IPS-15b (cell line): ENCODE measurements around the gene BPIFB6.

Source experiments
- H3K27me3 ChIP-seq: one replicate; pipeline ENCODE4 v1.6.1; 2013; ENCODE audit warnings: low read length; ENCODE audit not compliant: control insufficient read depth, insufficient read depth
- H3K36me3 ChIP-seq: one replicate; pipeline ENCODE4 v1.6.1; 2013; ENCODE audit warnings: low read length; ENCODE audit not compliant: control insufficient read depth, insufficient read depth
- H3K4me1 ChIP-seq: one replicate; pipeline ENCODE4 v1.6.1; 2013; ENCODE audit warnings: mild to moderate bottlenecking, low read length; ENCODE audit not compliant: control insufficient read depth, insufficient read depth
- H3K4me3 ChIP-seq: one replicate; pipeline ENCODE4 v1.5.1; 2013; ENCODE audit warnings: low read depth, low read length
- H3K9ac ChIP-seq: one replicate; pipeline ENCODE4 v1.6.1; 2013; ENCODE audit warnings: low read depth, mild to moderate bottlenecking, low read length
- H3K9me3 ChIP-seq: one replicate; pipeline ENCODE4 v1.6.1; 2013; ENCODE audit warnings: mild to moderate bottlenecking, low read length; ENCODE audit not compliant: control insufficient read depth, insufficient read depth

BPIFB6 gene

GRCh38 chr20:33079259-33079658 lies 47.8 kb downstream of the BPIFB6 start, which contains the start of gene BPIFB4:
Gene BPIFB4 (plus strand): TSS chr20:33079643. CDS start chr20:33081527, 1,884 bp downstream.
- no peaks in the 10 kb centered on the region for H3K4me1 ChIP-seq

GRCh38 chr20:33081411-33082154 lies 50.1 kb downstream of the BPIFB6 start:
- Histone ChIP-seq H3K36me3 (no peaks in the 10 kb centered on the region), H3K9ac (no peak overlapping the region), H3K4me1 (no peaks in the 10 kb centered on the region), H3K27me3 (no peaks in the 10 kb centered on the region), H3K9me3 (no peaks in the 10 kb centered on the region), H3K4me3 (no peak overlapping the region)

More at GRCh38 chr20:33079259-33079658, 47.8 kb downstream of the BPIFB6 start, which contains the start of gene BPIFB4:
- Histone ChIP-seq H3K4me3 (no peak within 1 kb of the TSS), H3K9me3 (no peaks in the 10 kb centered on the region), H3K36me3 (no peaks in the 10 kb centered on the region), H3K27me3 (no peaks in the 10 kb centered on the region), H3K9ac (no peak within 1 kb of the TSS)

- no peak overlapping the region for H3K9ac ChIP-seq
- H3K36me3 ChIP-seq, result no peaks in the 10 kb centered on the region
- no peak overlapping the region for H3K4me3 ChIP-seq
- H3K9me3 ChIP-seq, result no peaks in the 10 kb centered on the region
- no peaks in the 10 kb centered on the region for H3K27me3 ChIP-seq
- H3K4me1 ChIP-seq, result no peaks in the 10 kb centered on the region
Measured at GRCh38 chr20:33082546-33082945, 51.1 kb downstream of the BPIFB6 start.

- no peaks in the 10 kb centered on the region for H3K9me3 ChIP-seq
- no peak overlapping the region for H3K4me3 ChIP-seq
- H3K9ac ChIP-seq, result no peak overlapping the region
- H3K27me3 ChIP-seq, result no peaks in the 10 kb centered on the region
- H3K36me3 ChIP-seq, result no peaks in the 10 kb centered on the region
- H3K4me1 ChIP-seq, result no peaks in the 10 kb centered on the region
Measured at GRCh38 chr20:33083544-33084340, 52.3 kb downstream of the BPIFB6 start.

- no peak overlapping the region for H3K9ac ChIP-seq
- no peaks in the 10 kb centered on the region for H3K27me3 ChIP-seq
- no peaks in the 10 kb centered on the region for H3K4me1 ChIP-seq
- no peaks in the 10 kb centered on the region for H3K9me3 ChIP-seq
- no peaks in the 10 kb centered on the region for H3K36me3 ChIP-seq
- H3K4me3 ChIP-seq, result no peak overlapping the region
Measured at GRCh38 chr20:33084722-33085121, 53.3 kb downstream of the BPIFB6 start.

- H3K27me3 ChIP-seq, result no peaks in the 10 kb centered on the region
- no peaks in the 10 kb centered on the region for H3K9me3 ChIP-seq
- H3K9ac ChIP-seq, result no peak overlapping the region
- H3K4me1 ChIP-seq, result no peaks in the 10 kb centered on the region
- no peak overlapping the region for H3K4me3 ChIP-seq
- H3K36me3 ChIP-seq, result no peaks in the 10 kb centered on the region
Measured at GRCh38 chr20:33086052-33086722, 54.7 kb downstream of the BPIFB6 start.

GRCh38 chr20:33091147-33091546 lies 59.7 kb downstream of the BPIFB6 start:
- Histone ChIP-seq H3K36me3 (no peaks in the 10 kb centered on the region), H3K27me3 (no peaks in the 10 kb centered on the region), H3K4me1 (no peaks in the 10 kb centered on the region), H3K9me3 (no peaks in the 10 kb centered on the region), H3K9ac (no peak overlapping the region), H3K4me3 (no peak overlapping the region)

- Histone ChIP-seq H3K4me3 (no peak overlapping the region), H3K9me3 (no peaks in the 10 kb centered on the region), H3K9ac (no peak overlapping the region), H3K36me3 (no peaks in the 10 kb centered on the region), H3K27me3 (no peaks in the 10 kb centered on the region), H3K4me1 (no peaks in the 10 kb centered on the region)
Measured at GRCh38 chr20:33091693-33092092, 60.2 kb downstream of the BPIFB6 start.

GRCh38 chr20:33092361-33092760 lies 60.9 kb downstream of the BPIFB6 start:
- no peaks in the 10 kb centered on the region for H3K9me3 ChIP-seq
- H3K27me3 ChIP-seq, result no peaks in the 10 kb centered on the region
- H3K9ac ChIP-seq, result no peak overlapping the region
- no peaks in the 10 kb centered on the region for H3K36me3 ChIP-seq
- no peaks in the 10 kb centered on the region for H3K4me1 ChIP-seq
- H3K4me3 ChIP-seq, result no peak overlapping the region

GRCh38 chr20:33093074-33093473 lies 61.6 kb downstream of the BPIFB6 start:
- Histone ChIP-seq H3K4me3 (no peak overlapping the region), H3K27me3 (no peaks in the 10 kb centered on the region), H3K36me3 (no peaks in the 10 kb centered on the region), H3K9ac (no peak overlapping the region), H3K4me1 (no peaks in the 10 kb centered on the region), H3K9me3 (no peaks in the 10 kb centered on the region)

- Histone ChIP-seq H3K27me3 (no peaks in the 10 kb centered on the region), H3K9ac (no peak overlapping the region), H3K4me1 (no peaks in the 10 kb centered on the region), H3K36me3 (no peaks in the 10 kb centered on the region), H3K9me3 (no peaks in the 10 kb centered on the region), H3K4me3 (no peak overlapping the region)
Measured at GRCh38 chr20:33093582-33093981, 62.1 kb downstream of the BPIFB6 start.
